ENCODE data around the gene KNDC1. TPM values are rescaled to one million over a fixed set of nuclear protein-coding genes. Genes with fewer than 3 reads are reported as not detected.
"Not testable (repeated sequence)": the region's sequence is repeated elsewhere in the genome, so short reads cannot be mapped to it uniquely, and the experiment has no call there.

The KNDC1 gene
- polyA plus RNA-seq, 1 donor from 2014 or later: 0.05 TPM

DNA sequence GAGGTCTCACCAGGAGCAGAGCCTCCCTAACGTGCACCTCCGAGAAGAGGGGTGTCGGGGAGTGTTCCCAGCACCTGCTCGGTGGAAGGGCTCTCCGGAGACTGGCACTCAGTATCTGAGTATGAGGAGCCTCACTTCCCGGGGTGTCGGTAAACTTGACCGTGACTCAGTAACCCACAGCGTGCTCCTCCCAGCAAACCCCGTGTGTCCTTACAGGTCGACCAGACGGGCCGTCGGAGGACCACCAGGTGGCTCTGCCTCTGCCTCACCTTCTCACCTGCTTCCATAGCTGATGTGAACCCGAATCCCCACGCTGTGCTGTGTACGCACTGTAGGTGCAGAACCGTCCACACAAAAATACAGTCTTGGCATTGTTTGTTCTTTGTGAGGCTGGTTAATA, 29.0 kb upstream of the KNDC1 start:
- Mint-ChIP-seq H3K36me3 (no peaks in the 10 kb centered on the region), H3K27me3 (peaks cover 8% of the 10 kb centered on the region), H3K4me1 (peaks cover 11 to 19% (median 14%) of the 10 kb centered on the region in 3 donors), H3K27ac (no peak overlapping the region), H3K4me3 (no peak overlapping the region), H3K9me3 (peaks cover 0 to 4% (median 2%) of the 10 kb centered on the region in 3 donors)

DNA sequence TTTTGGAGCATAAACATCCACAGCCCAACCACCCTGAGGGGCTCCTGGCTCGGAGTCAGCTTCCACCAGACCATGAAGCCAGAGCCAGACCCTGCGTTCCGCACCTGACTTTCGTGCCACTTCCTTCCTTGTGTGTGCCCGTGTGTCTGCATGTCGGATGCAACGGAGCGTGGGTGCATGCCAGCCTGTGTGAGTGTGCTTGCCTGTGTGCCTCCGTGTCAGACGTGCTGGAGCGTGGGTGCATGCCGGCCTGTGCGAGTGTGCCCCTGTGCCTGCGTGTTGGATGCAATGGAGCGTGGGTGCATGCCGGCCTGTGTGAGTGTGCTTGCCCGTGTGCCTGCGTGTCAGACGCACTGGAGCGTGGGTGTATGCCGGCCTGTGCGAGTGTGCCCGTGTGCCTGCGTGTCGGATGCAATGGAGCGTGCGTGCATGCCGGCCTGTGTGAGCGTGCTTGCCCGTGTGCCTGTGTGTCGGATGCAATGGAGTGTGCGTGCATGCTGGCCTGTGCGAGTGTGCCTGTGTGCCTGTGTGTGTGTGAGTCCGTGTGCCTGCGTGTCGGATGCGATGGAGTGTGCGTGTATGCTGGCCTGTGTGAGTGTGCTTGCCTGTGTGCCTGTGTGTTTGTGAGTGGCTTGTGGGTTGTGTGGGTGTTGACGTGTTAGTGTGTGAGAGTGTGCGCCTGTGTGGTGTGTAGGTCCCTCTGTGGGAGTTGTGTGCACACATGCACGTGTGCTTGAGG, 28.1 kb upstream of the KNDC1 start:
- H3K4me1 Mint-ChIP-seq: peaks cover 11 to 19% (median 14%) of the 10 kb centered on the region in 3 donors
- peaks cover 5% of the 10 kb centered on the region for H3K27me3 Mint-ChIP-seq
- peaks cover 0 to 4% (median 2%) of the 10 kb centered on the region in 3 donors for H3K9me3 Mint-ChIP-seq
- H3K27ac Mint-ChIP-seq: peak overlapping the region; percentile 46 to 60 (median 51)
- H3K36me3 Mint-ChIP-seq: no peaks in the 10 kb centered on the region
- peak overlapping the region in 2 of 4 donors; percentile 47 to 60 for H3K4me3 Mint-ChIP-seq

DNA sequence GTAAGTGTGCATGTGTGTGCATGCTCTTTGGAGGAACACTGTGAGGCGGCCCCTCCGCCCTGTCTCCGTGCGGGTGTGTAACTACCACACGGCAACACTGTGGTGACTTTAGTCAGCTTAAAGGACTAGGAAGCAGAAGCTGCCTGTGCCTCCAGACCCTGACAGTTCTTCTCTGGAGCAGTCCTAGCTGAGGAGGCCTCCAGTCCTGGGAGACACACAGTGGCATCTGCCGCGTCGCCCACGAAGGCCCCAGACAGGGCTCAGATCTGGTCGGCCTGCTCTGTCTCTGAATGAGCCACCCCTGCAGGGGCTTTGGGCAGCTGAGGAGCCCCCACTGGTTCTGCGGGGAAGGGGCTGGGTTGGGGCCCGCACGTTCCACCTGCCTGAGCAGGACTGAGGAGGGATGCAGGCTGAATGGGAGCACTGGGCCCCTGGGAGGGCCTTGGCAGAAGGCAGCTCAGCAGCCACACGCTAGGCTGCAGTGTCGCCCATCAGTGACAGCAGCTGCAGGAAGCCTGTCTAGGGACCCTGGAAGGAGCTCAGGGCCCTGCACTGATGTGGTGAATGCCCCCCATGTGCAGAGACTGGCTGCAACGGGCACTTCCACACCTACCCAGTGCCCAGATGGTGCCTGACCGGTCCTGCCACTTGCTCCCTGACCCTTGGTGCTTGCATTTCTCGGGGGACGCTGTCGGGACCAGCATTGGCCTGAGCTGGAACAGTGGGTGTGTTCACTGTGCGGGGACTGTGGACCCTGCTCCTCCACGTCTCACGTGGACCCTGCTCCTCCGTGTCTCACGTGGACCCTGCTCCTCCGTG, 27.3 kb upstream of the KNDC1 start:
- H3K4me3 Mint-ChIP-seq: no peak overlapping the region
- H3K4me1 Mint-ChIP-seq: peaks cover 11 to 19% (median 14%) of the 10 kb centered on the region in 3 donors
- no peaks in the 10 kb centered on the region for H3K36me3 Mint-ChIP-seq
- H3K27ac Mint-ChIP-seq: peak overlapping the region in 1 of 3 donors; percentile 51
- peaks cover 0 to 4% (median 2%) of the 10 kb centered on the region in 3 donors for H3K9me3 Mint-ChIP-seq
- peaks cover 5% of the 10 kb centered on the region for H3K27me3 Mint-ChIP-seq

DNA sequence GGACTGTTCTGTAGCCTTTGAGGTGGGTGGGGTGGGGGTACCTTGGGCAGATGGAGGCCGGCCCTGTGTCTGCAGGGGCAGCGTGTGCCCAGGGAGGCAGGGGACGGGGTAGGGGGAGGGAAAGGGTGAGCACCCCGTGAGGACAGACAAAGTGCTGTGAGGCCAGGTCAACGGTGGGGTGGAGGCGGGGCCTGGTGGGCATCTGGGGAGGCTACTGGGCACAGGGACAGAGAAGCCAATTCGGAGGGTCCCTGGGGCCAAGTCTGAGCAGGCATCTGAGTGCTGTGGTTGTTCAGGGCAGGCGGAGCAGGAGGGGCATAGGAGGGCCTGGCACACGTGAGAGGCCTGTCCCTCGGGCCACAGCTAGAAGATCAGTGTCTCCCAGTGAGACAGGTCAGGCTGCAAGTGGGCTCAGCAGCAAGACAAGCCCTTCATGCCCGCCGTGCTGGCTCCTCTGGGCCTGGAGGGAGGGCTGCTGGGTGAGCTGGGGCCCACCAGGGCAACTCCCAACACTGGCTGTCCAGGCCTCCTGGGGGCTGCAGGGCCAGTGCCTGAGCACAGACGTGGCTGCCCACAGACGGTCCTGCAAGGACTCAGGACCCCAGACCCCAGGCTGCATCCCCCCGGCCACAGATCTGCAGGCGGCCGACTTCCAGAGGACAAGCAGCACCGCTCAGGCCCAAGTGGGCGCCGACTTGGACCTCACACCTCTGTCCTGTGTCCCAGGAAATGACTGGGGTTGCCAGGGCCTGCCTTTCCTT, 26.4 kb upstream of the KNDC1 start:
- Mint-ChIP-seq H3K4me3 (peak overlapping the region in 1 of 4 donors; percentile 77), H3K4me1 (peaks cover 11 to 19% (median 14%) of the 10 kb centered on the region in 3 donors), H3K27ac (no peak overlapping the region), H3K27me3 (peaks cover 5% of the 10 kb centered on the region), H3K36me3 (no peaks in the 10 kb centered on the region), H3K9me3 (peaks cover 0 to 4% (median 2%) of the 10 kb centered on the region in 3 donors)

DNA sequence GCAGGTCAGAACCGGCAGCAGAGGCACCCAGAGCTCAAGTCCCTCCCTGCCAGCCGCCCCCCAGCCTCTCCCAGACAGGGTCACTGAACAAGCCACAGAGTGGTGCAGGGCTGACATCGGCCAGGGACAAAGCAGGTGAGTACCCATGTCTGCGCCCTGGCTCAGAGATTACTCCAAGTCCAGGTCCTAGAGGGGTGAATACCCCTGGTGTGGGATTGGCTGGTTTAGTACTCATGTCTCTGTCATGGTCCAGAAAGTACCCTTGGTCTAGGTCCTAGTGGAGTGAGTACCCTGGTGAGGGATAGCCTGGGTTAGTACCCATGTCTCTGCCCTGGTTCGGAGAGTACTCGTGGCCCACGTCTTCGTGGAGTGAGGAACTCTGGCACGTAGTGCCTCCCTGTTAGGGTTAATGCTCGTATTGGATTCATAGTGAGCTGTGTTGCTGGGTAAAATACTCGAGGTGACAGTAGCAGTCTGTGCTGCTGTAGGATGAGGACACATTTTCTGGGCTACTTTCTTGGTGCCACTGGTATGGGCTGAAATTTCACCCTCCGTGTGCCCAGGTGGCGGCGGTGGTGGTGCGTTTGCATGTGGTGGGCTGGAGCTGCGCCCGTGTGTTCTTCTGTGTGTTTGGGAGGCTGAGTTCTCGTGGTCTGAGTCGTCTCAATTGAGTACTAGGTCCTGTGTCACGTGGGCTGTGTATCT, 25.5 kb upstream of the KNDC1 start:
- H3K27me3 Mint-ChIP-seq: peaks cover 5% of the 10 kb centered on the region
- H3K36me3 Mint-ChIP-seq: no peaks in the 10 kb centered on the region
- no peak overlapping the region for H3K27ac Mint-ChIP-seq
- peaks cover 0 to 4% (median 2%) of the 10 kb centered on the region in 3 donors for H3K9me3 Mint-ChIP-seq
- peaks cover 11 to 19% (median 14%) of the 10 kb centered on the region in 3 donors for H3K4me1 Mint-ChIP-seq
- peak overlapping the region in 3 of 4 donors; percentile 16 to 61 (median 59) for H3K4me3 Mint-ChIP-seq

DNA sequence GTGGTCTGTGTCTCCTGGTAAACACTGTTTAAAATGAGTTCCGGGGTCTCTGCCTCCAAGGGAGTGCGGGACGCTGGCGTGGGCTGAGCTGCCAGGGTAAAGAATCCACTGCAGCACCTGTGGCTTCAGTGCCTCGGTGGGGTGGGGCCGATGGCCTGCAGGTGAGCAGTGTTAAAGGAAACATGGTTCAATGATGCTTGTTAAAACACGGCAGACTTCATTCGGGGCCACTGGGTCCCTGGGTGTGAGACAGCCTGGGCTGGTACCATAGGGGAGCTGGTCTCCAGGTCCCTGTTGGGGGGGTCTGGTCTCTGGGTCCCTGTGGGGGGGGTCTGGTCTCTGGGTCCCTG, 24.9 kb upstream of the KNDC1 start:
- Mint-ChIP-seq H3K9me3 (peaks cover 0 to 4% (median 2%) of the 10 kb centered on the region in 3 donors), H3K27me3 (peaks cover 5% of the 10 kb centered on the region), H3K4me3 (peak overlapping the region in 2 of 4 donors; percentile 74 to 88), H3K4me1 (peaks cover 11 to 19% (median 14%) of the 10 kb centered on the region in 3 donors), H3K27ac (no peak overlapping the region), H3K36me3 (no peaks in the 10 kb centered on the region)

DNA sequence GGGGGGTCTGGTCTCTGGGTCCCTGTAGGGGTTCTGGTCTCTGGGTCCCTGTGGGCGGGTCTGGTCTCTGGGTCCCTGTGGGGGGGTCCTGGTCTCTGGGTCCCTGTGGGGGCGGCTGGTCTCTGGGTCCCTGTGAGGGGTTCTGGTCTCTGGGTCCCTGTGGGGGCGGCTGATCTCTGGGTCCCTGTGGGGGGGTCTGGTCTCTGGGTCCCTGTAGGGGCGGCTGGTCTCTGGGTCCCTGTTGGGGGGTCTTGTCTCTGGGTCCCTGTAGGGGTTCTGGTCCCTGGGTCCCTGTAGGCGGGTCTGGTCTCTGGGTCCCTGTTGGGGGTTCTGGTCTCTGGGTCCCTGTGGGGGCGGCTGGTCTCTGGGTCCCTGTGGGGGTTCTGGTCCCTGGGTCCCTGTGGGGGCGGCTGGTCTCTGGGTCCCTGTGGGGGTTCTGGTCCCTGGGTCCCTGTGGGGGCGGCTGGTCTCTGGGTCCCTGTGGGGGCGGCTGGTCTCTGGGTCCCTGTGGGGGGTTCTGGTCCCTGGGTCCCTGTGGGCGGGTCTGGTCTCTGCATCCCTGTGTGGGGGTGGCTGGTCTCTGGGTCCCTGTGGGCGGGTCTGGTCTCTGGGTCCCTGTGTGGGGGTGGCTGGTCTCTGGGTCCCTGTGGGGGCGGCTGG, 22.4 kb upstream of the KNDC1 start:
- peaks cover 7 to 11% (median 10%) of the 10 kb centered on the region in 3 donors for H3K4me1 Mint-ChIP-seq
- not testable (repeated sequence) for H3K27me3 Mint-ChIP-seq, H3K4me3 Mint-ChIP-seq, H3K27ac Mint-ChIP-seq, H3K9me3 Mint-ChIP-seq, H3K36me3 Mint-ChIP-seq

DNA sequence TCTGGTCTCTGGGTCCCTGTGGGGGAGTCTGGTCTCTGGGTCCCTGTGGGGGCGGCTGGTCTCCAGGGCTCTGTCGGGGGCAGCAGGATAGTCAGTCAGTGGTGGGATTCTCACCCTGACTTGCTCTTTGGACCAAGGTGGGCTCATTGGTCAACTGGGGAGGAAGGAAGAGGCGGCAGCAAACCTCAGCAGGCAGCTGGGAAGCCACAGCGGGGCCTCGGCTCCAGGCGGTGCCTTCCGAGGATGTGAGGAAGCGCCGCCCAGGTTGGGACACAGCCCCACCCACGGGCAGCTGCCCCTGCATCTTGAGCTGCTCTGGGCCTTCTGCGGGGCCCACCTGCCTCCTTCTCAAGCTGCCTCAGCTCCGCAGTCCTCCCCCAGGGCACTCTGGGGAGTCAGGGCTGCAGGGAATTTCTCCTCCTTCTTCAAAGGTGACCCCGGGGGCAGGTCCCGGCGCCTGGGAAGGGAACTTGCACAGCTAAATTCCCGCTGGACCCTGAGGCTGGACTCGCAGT, 20.4 kb upstream of the KNDC1 start:
- peaks cover 12% of the 10 kb centered on the region for H3K27me3 Mint-ChIP-seq
- peaks cover 5 to 11% (median 6%) of the 10 kb centered on the region in 3 donors for H3K4me1 Mint-ChIP-seq
- no peaks in the 10 kb centered on the region for H3K36me3 Mint-ChIP-seq
- H3K4me3 Mint-ChIP-seq: no peak overlapping the region
- no peaks in the 10 kb centered on the region for H3K9me3 Mint-ChIP-seq
- H3K27ac Mint-ChIP-seq: no peak overlapping the region

DNA sequence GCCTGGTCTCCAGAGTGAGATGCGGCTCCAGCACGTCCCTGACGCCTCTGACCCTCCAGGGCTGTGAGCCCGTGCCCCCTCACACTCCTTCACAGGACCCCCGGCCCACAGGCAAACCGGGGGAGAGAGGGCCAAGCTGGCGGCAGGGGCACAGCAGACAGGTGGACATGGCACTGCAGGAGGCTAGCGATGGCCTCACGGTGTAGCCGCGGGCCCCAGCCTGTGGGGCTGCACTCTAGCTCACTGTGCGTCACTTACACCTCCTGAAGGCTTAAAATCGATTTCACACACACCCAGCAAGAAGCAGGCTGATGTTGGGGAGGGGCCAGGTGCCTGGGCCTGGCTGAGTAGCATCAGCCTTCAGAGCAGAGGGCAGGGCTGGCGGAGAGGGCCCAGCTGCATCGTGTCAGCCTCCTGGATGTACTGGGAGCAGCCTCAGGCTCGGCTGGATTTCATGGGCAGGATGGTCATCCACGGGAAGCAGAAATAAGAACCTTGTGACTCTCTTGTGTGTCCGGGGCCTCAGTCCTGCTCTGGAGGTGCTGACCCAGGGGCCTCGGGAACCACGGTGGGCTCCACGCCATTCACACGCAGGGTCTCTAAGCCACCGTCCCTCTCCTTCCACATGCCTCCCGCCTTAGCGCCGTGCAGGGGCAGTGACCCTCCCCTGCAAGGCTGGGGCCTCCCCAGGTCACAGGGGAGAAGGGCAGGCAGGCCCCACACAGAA, 19.4 kb upstream of the KNDC1 start:
- no peaks in the 10 kb centered on the region for H3K36me3 Mint-ChIP-seq
- H3K9me3 Mint-ChIP-seq: no peaks in the 10 kb centered on the region
- H3K4me3 Mint-ChIP-seq: no peak overlapping the region
- no peak overlapping the region for H3K27ac Mint-ChIP-seq
- H3K27me3 Mint-ChIP-seq: peaks cover 7% of the 10 kb centered on the region
- peaks cover 0 to 6% (median 0%) of the 10 kb centered on the region in 3 donors for H3K4me1 Mint-ChIP-seq

DNA sequence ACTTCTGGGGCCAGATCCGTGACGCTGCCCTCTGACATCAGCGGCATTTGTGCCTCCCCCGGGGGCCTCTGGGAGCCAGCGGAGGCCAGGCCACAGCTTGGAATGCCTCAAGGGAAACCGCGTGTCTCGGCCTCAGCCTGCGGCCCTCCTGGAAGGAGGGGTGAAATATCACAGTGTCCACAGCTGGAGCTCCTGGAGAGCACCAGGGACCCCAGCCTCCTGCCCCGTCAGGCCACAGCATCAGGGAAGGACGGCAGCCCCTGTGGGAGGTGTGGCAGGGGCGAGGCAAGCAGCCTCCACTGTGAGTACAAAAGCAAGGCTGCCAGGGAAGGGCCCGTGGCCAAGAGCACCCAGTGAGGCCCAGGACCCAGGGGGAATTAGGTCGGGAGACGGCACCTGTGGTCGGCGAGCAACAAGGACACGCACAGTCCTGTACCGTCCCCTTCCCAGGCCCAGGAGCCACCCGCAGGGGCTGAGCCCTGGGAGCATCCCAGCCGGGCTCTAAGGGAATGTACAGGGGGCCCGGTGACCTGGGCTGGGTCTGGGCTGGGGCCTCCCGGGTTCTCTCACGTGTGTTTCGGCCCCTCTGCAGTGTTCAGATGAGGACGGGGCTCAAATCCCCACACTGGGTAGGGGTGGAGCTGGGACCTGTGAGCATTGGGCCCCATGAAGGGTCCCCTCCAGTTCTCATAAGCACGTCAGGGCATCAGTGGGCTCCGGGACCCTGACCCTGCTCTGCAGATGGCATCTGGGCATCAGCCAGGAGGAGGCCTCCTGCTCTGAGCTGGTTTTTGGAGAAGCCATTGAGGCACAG, 18.7 kb upstream of the KNDC1 start:
- H3K4me3 Mint-ChIP-seq: no peak overlapping the region
- H3K27me3 Mint-ChIP-seq: peaks cover 10% of the 10 kb centered on the region
- H3K27ac Mint-ChIP-seq: no peak overlapping the region
- H3K36me3 Mint-ChIP-seq: peaks cover 2% of the 10 kb centered on the region
- no peaks in the 10 kb centered on the region for H3K9me3 Mint-ChIP-seq
- H3K4me1 Mint-ChIP-seq: peaks cover 0 to 6% (median 0%) of the 10 kb centered on the region in 3 donors

DNA sequence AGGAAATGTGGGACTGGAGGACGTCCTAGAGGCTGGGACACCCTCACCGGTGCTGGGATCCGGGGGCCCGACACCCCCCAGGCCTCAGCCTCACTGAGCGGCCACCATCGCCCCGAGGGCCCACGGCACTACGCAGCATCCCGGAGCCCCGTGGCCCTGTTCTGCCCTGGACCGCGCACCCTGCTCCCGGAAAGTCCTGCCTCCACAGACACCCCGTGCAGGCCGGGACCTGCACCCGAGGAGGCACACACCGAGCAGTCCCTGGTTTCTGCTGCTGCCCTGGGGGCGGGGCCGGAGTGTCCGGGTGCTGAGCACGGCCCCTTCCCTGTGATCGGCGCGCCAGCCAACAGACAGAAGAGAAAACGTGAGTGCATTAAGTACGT, 18.1 kb upstream of the KNDC1 start:
- peaks cover 14% of the 10 kb centered on the region for H3K27me3 Mint-ChIP-seq
- H3K9me3 Mint-ChIP-seq: peaks cover 0 to 2% (median 0%) of the 10 kb centered on the region in 3 donors
- H3K4me1 Mint-ChIP-seq: peaks cover 0 to 6% (median 0%) of the 10 kb centered on the region in 3 donors

DNA sequence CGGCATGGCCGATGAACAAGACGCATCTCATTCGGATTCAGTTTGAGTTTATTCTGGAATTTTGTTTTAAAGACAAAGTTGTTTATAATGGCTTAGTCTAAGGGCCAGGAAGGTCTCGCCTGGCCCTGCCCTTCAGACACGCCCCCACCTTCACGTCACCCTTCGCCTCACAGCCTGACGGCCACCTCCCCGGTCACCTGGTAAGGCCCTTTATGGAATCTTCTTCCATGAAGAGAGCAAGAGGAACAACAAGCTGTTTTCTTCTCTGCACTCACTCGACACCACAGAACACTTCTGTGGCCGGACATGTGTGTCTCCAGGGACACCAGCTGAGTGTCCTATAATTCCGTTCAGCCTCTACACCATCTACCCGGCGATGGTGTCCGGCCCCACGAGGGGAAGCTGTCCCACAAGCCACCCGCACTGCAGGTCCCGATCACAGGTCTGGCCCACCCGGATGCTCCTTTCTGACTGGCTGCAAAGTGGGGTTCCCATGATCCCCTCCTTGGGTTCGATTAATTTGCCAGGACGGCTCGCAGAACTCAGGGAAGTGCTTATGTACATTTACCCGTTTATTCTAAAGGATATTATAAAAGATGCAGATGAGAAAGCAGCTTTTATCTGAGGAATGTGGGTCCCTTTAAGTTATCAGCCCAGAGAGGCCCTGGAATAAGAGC, 17.4 kb upstream of the KNDC1 start:
- peaks cover 3 to 9% (median 5%) of the 10 kb centered on the region in 3 donors for H3K9me3 Mint-ChIP-seq
- peaks cover 0 to 6% (median 0%) of the 10 kb centered on the region in 3 donors for H3K4me1 Mint-ChIP-seq
- no peak overlapping the region for H3K27ac Mint-ChIP-seq
- H3K36me3 Mint-ChIP-seq: peaks cover 3% of the 10 kb centered on the region
- H3K4me3 Mint-ChIP-seq: no peak overlapping the region
- peaks cover 14% of the 10 kb centered on the region for H3K27me3 Mint-ChIP-seq

More for the DNA sequence above, 18.1 kb upstream of the KNDC1 start:
- no peak overlapping the region for H3K4me3 Mint-ChIP-seq
- H3K27ac Mint-ChIP-seq: no peak overlapping the region
- peaks cover 3% of the 10 kb centered on the region for H3K36me3 Mint-ChIP-seq

Data from IgD-negative memory B cell (primary cell).